Hindlimb muscle (tissue), 1 donor: Measurements from ENCODE around the gene B3GNT5. TPM values are rescaled to one million over a fixed set of nuclear protein-coding genes. Genes with fewer than 3 reads are reported as not detected.
A peak's percentile ranks its signal among the peaks of the same experiment; 100 is the strongest.

Source experiments
- DNase-seq: peaks from one replicate; pipeline ENCODE4 v3.0.0-alpha.2; 2013
- polyA plus RNA-seq: library from polyadenylated mRNA; unstranded; fragments of 120-200 nt; gene quantifications from one replicate; pipeline ENCODE4 v1.2.1, GENCODE V29; 2013; ENCODE audit not compliant: insufficient read length

Gene B3GNT5
- polyA plus RNA-seq, 1 donor = 6.8 TPM

GRCh38 chr3:183295211-183295610 is 42.2 kb downstream of the B3GNT5 start:
- DNase-seq = no peak

- no peak for DNase-seq
These were observed 43.9 kb downstream of the B3GNT5 start for GRCh38 chr3:183296944-183297343.

- DNase-seq = peak; percentile 55
These were observed 45.7 kb downstream of the B3GNT5 start for GRCh38 chr3:183298701-183299153.

- DNase-seq = no peak
These were observed 46.9 kb downstream of the B3GNT5 start for GRCh38 chr3:183299976-183300375.

GRCh38 chr3:183300996-183301562 is 48.0 kb downstream of the B3GNT5 start:
- no peak for DNase-seq

GRCh38 chr3:183301937-183302580 is 49.0 kb downstream of the B3GNT5 start:
- DNase-seq = no peak

GRCh38 chr3:183303690-183304089 is 50.6 kb downstream of the B3GNT5 start:
- no peak for DNase-seq

- peak; percentile 57 for DNase-seq
These were observed 54.0 kb downstream of the B3GNT5 start for GRCh38 chr3:183306798-183307671.

- DNase-seq = no peak
These were observed 54.7 kb downstream of the B3GNT5 start for GRCh38 chr3:183307749-183308148.

GRCh38 chr3:183308751-183309150 is 55.7 kb downstream of the B3GNT5 start:
- no peak for DNase-seq

- no peak for DNase-seq
These were observed 56.2 kb downstream of the B3GNT5 start for GRCh38 chr3:183309276-183309675.

GRCh38 chr3:183310936-183311335 is 57.9 kb downstream of the B3GNT5 start:
- no peak for DNase-seq

GRCh38 chr3:183312433-183312832 is 59.4 kb downstream of the B3GNT5 start:
- no peak for DNase-seq

GRCh38 chr3:183313351-183313750 is 60.3 kb downstream of the B3GNT5 start:
- DNase-seq = no peak

GRCh38 chr3:183313764-183314163 is 60.7 kb downstream of the B3GNT5 start:
- no peak for DNase-seq

- DNase-seq = no peak
These were observed 62.7 kb downstream of the B3GNT5 start for GRCh38 chr3:183315739-183316138.

GRCh38 chr3:183317271-183317670 is 64.2 kb downstream of the B3GNT5 start:
- no peak for DNase-seq

- no peak for DNase-seq
These were observed 65.1 kb downstream of the B3GNT5 start for GRCh38 chr3:183317886-183318865.

- no peak for DNase-seq
These were observed 65.8 kb downstream of the B3GNT5 start for GRCh38 chr3:183318877-183319276.

GRCh38 chr3:183319371-183319770 is 66.3 kb downstream of the B3GNT5 start:
- no peak for DNase-seq
